MCF 10A (cell line): Measurements from ENCODE around the gene AIG1. TPM values are rescaled to one million over a fixed set of nuclear protein-coding genes. Genes with fewer than 3 reads are reported as not detected.

Experiments used
- BruUV-seq: library from RNA; stranded (reverse); fragments of 400-500 nt; replicated peaks from 2 replicates; lab custom pipeline; 2021; lab: Mats Ljungman, UMichigan
- CTCF ChIA-PET: fragments of 300-600 bp; sonication (Branson Sonifier 250); formaldehyde crosslinking; extraction: SDS; loops from one replicate; lab custom pipeline; 2021; ENCODE audit warnings: antibody characterized with exemption, inconsistent platforms; lab: Yijun Ruan, JAX
- POLR2A ChIA-PET: fragments of 300-600, 350-650 bp; sonication (Branson Sonifier 250); formaldehyde crosslinking; extraction: SDS; loops from one replicate; lab custom pipeline; 2020; ENCODE audit warnings: antibody characterized with exemption, inconsistent platforms; lab: Yijun Ruan, JAX
- DNase-seq: peaks from one replicate; pipeline ENCODE4 v3.0.0-alpha.2; 2018; ENCODE audit not compliant: unreplicated experiment
- H3K27ac Mint-ChIP-seq: one replicate; pipeline ENCODE4 v1.8.0; 2022; ENCODE audit warnings: mild to moderate bottlenecking, low read depth, mixed read lengths; ENCODE audit not compliant: unreplicated experiment
- H3K27me3 Mint-ChIP-seq: one replicate; pipeline ENCODE4 v1.8.0; 2022; ENCODE audit warnings: mixed read lengths; ENCODE audit not compliant: insufficient read depth, unreplicated experiment
- H3K36me3 Mint-ChIP-seq: one replicate; pipeline ENCODE4 v1.8.0; 2022; ENCODE audit warnings: mild to moderate bottlenecking, moderate library complexity, mixed read lengths; ENCODE audit not compliant: insufficient read depth, unreplicated experiment
- H3K4me1 Mint-ChIP-seq: one replicate; pipeline ENCODE4 v1.8.0; 2022; ENCODE audit warnings: mixed read lengths; ENCODE audit not compliant: insufficient read depth, unreplicated experiment
- H3K4me3 Mint-ChIP-seq: one replicate; pipeline ENCODE4 v1.8.0; 2022; ENCODE audit warnings: mild to moderate bottlenecking, moderate library complexity, mixed read lengths; ENCODE audit not compliant: unreplicated experiment
- H3K9me3 Mint-ChIP-seq: one replicate; pipeline ENCODE4 v1.8.0; 2022; ENCODE audit warnings: mixed read lengths; ENCODE audit not compliant: unreplicated experiment
- intact Hi-C: fragments of 100-400 bp; cut with micrococcal nuclease; formaldehyde crosslinking; loops from 2 replicates; pipeline ENCODE4 v1.14.1; 2022
- total RNA-seq: library from RNA; stranded (reverse); gene quantifications from 2 replicates; pipeline ENCODE4 v1.2.3, GENCODE V29; 2022
- TF ChIP-seq, protein P1 (sequence below): fragments of 200-600 bp; IDR thresholded peaks from one replicate; pipeline ENCODE4 v1.8.0; 2022; ENCODE audit warnings: antibody characterized with exemption, mild to moderate bottlenecking; ENCODE audit not compliant: unreplicated experiment

The AIG1 gene
- total RNA-seq, 1 experiment from 2014 or later, result 106 TPM

DNA sequence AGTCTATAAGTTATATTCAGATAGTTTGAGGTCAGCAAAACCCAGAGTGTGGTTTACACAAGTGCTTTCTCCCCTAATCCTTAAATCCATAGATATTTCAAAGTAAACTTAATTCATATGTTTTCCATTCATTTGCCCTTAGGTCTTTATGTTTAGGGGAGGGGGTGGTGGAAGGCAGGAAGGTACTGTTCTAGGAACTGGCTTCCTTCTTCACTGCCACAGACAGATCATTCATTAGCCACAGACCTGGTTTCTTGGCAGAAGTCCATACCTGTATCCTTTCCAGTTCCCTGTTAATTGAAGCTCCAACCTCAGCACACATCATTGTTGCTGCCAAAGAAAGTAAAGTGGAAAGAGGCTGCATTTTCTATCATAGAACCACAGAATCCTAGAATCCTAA is 123.0 kb downstream of the AIG1 start:
- no peaks in the 10 kb centered on the region for H3K27me3 Mint-ChIP-seq
- H3K36me3 Mint-ChIP-seq, result peaks cover 19% of the 10 kb centered on the region
- TF ChIP-seq, protein P1, sequence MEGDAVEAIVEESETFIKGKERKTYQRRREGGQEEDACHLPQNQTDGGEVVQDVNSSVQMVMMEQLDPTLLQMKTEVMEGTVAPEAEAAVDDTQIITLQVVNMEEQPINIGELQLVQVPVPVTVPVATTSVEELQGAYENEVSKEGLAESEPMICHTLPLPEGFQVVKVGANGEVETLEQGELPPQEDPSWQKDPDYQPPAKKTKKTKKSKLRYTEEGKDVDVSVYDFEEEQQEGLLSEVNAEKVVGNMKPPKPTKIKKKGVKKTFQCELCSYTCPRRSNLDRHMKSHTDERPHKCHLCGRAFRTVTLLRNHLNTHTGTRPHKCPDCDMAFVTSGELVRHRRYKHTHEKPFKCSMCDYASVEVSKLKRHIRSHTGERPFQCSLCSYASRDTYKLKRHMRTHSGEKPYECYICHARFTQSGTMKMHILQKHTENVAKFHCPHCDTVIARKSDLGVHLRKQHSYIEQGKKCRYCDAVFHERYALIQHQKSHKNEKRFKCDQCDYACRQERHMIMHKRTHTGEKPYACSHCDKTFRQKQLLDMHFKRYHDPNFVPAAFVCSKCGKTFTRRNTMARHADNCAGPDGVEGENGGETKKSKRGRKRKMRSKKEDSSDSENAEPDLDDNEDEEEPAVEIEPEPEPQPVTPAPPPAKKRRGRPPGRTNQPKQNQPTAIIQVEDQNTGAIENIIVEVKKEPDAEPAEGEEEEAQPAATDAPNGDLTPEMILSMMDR, result no peak
- ChIA-PET POLR2A (no interaction called here), CTCF (interaction anchor here (0.7 kb wide), 1 partner anchor 44 kb away, joined by 3 read pairs; no protein-coding TSS in a partner anchor)
- no peak for DNase-seq
- H3K9me3 Mint-ChIP-seq, result no peaks in the 10 kb centered on the region
- BruUV-seq, result no TSS peak
- intact Hi-C loops, result no loop called here
- H3K4me1 Mint-ChIP-seq, result peaks cover 7% of the 10 kb centered on the region
- H3K4me3 Mint-ChIP-seq, result no peak overlapping the region
- no peak overlapping the region for H3K27ac Mint-ChIP-seq

- Mint-ChIP-seq H3K9me3 (no peaks in the 10 kb centered on the region), H3K4me3 (no peak overlapping the region), H3K4me1 (peaks cover 5% of the 10 kb centered on the region), H3K27ac (no peak overlapping the region), H3K36me3 (peaks cover 19% of the 10 kb centered on the region), H3K27me3 (no peaks in the 10 kb centered on the region)
- intact Hi-C loops, result no loop called here
- DNase-seq, result no peak
- BruUV-seq, result no TSS peak
- CTCF ChIA-PET, result no interaction called here
- TF ChIP-seq, protein P1, result no peak
- POLR2A ChIA-PET, result no interaction called here
These were observed 124.6 kb downstream of the AIG1 start for GRCh38 chr6:143185288-143185687.

GRCh38 chr6:143187238-143187923 is 126.7 kb downstream of the AIG1 start:
- H3K4me3 Mint-ChIP-seq, result no peak overlapping the region
- ChIA-PET POLR2A (no interaction called here), CTCF (interaction anchor here (1.2 kb wide), 1 partner anchor 11 kb away, joined by 3 read pairs; no protein-coding TSS in a partner anchor)
- H3K27me3 Mint-ChIP-seq, result no peaks in the 10 kb centered on the region
- peak; percentile 1 for DNase-seq
- H3K9me3 Mint-ChIP-seq, result no peaks in the 10 kb centered on the region
- H3K27ac Mint-ChIP-seq, result peak overlapping the region; percentile 37
- TF ChIP-seq, protein P1, result no peak
- intact Hi-C loops, result no loop called here
- BruUV-seq, result no TSS peak
- peaks cover 26% of the 10 kb centered on the region for H3K36me3 Mint-ChIP-seq
- peaks cover 11% of the 10 kb centered on the region for H3K4me1 Mint-ChIP-seq

- DNase-seq, result no peak
- POLR2A ChIA-PET, result interaction anchor here (0.6 kb wide), 2 partner anchors 129 to 455 kb away, joined by 3 to 4 read pairs; no protein-coding TSS in a partner anchor
- TF ChIP-seq, protein P1, result no peak
These were observed 127.6 kb downstream of the AIG1 start for GRCh38 chr6:143188292-143188691.

More at GRCh38 chr6:143188292-143188691, 127.6 kb downstream of the AIG1 start:
- intact Hi-C loops, result no loop called here
- H3K9me3 Mint-ChIP-seq, result no peaks in the 10 kb centered on the region
- H3K27me3 Mint-ChIP-seq, result no peaks in the 10 kb centered on the region
- peaks cover 21% of the 10 kb centered on the region for H3K36me3 Mint-ChIP-seq
- BruUV-seq, result no TSS peak
- H3K4me3 Mint-ChIP-seq, result no peak overlapping the region
- CTCF ChIA-PET, result no interaction called here
- H3K4me1 Mint-ChIP-seq, result peaks cover 6% of the 10 kb centered on the region
- no peak overlapping the region for H3K27ac Mint-ChIP-seq
